Central memory CD8-positive, alpha-beta T cell (primary cell): Measurements from ENCODE around the gene STK17A.
"Not testable (repeated sequence)": the region's sequence is repeated elsewhere in the genome, so short reads cannot be mapped to it uniquely, and the experiment has no call there.

Experiments
- ATAC-seq: fragments of 150-1000 bp; cut with Tn5 transposase; replicated peaks from 2 replicates; pipeline ENCODE4 v1.10.0; 2022; ENCODE audit warnings: mild to moderate bottlenecking, moderate FRiP score, moderate number of reproducible peaks; ENCODE audit not compliant: poor library complexity, severe bottlenecking; ENCODE audit errors: extremely low read depth
- DNase-seq, 2 donors: peaks; one replicate each; pipeline ENCODE4 v3.0.0; 2021; ENCODE audit warnings: low spot score in 2 of 2
- H3K27ac Mint-ChIP-seq: one replicate; pipeline ENCODE4 v1.8.0; 2022; ENCODE audit warnings: low read depth, mild to moderate bottlenecking, moderate library complexity, mixed read lengths
- H3K27me3 Mint-ChIP-seq: one replicate; pipeline ENCODE4 v1.8.0; 2022; ENCODE audit warnings: mixed read lengths
- H3K36me3 Mint-ChIP-seq: one replicate; pipeline ENCODE4 v1.8.0; 2022; ENCODE audit warnings: mild to moderate bottlenecking, moderate library complexity, mixed read lengths; ENCODE audit not compliant: insufficient read depth
- H3K4me1 Mint-ChIP-seq: one replicate; pipeline ENCODE4 v1.8.0; 2022; ENCODE audit warnings: mixed read lengths
- H3K4me3 Mint-ChIP-seq: one replicate; pipeline ENCODE4 v1.8.0; 2022; ENCODE audit warnings: mild to moderate bottlenecking, moderate library complexity, mixed read lengths
- H3K9me3 Mint-ChIP-seq: one replicate; pipeline ENCODE4 v1.8.0; 2022; ENCODE audit warnings: mixed read lengths

STK17A gene

GRCh38 chr7:43590862-43591557 lies 8.1 kb downstream of the STK17A start:
- Mint-ChIP-seq H3K27me3 (no peaks in the 10 kb centered on the region), H3K36me3 (peaks cover 46% of the 10 kb centered on the region), H3K27ac (peak overlapping the region; percentile 78), H3K9me3 (no peaks in the 10 kb centered on the region), H3K4me3 (peak overlapping the region; percentile 59), H3K4me1 (peaks cover 86% of the 10 kb centered on the region)
- DNase-seq (no peak), ATAC-seq (no peak)

DNA sequence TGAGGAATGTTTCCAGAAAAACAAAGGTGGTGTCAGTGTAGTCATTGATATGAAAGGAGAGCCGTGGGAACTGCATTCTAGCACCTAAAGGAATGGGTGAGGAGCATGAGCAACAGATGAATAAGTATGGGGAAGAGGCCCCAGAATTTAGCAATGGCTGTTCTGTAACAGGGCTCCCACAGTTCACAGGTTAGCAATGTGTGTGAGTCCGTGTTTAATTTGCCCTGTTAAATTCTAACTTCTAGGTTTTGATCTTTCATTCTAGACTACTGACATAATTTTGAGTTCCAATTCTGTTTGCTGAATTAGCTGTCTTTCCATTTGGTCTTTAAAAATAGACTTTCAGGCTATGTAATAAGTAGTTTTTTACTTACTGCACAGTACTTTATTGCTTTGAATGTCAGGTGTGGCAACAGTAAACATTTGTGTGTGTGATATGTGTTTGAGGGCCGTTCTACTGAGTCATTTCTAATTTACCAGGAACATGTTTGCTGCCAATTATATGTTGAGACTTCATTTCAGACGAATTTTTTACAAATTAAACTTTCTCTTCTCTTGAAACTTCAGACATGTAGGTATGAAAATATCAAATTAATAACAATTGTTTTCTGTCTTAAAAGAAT lies 8.8 kb downstream of the STK17A start:
- Mint-ChIP-seq H3K27me3 (no peaks in the 10 kb centered on the region), H3K27ac (peak overlapping the region; percentile 78), H3K4me1 (peaks cover 85% of the 10 kb centered on the region), H3K9me3 (no peaks in the 10 kb centered on the region), H3K36me3 (peaks cover 48% of the 10 kb centered on the region), H3K4me3 (peak overlapping the region; percentile 59)
- DNase-seq (no peak), ATAC-seq (no peak)

DNA sequence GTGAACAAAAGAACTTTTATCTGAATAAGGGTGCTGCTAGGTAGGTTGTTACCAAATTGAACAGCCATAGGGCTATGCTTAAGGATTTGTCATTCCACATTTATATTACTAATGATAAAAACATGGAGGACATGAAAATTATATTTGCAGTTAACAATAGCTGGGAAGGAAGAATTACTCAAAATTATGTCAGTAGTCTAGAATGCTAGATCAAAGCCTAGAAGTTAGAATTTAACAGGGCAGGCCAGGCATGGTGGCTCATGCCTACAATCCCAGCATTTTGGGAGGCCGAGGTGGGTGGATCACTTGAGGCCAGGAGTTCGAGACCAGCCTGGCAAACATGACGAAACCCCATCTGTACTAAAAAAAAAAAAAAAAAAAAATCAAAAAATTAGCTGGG lies 9.4 kb downstream of the STK17A start:
- H3K9me3 Mint-ChIP-seq = no peaks in the 10 kb centered on the region
- H3K4me3 Mint-ChIP-seq = peak overlapping the region; percentile 59
- peaks cover 48% of the 10 kb centered on the region for H3K36me3 Mint-ChIP-seq
- DNase-seq = no peak
- peaks cover 86% of the 10 kb centered on the region for H3K4me1 Mint-ChIP-seq
- peak overlapping the region; percentile 78 for H3K27ac Mint-ChIP-seq
- ATAC-seq = no peak
- H3K27me3 Mint-ChIP-seq = no peaks in the 10 kb centered on the region

GRCh38 chr7:43593010-43593409 lies 10.1 kb downstream of the STK17A start:
- no peak for DNase-seq
- H3K27ac Mint-ChIP-seq = peak overlapping the region; percentile 97
- ATAC-seq = no peak
- no peaks in the 10 kb centered on the region for H3K9me3 Mint-ChIP-seq
- peak overlapping the region; percentile 59 for H3K4me3 Mint-ChIP-seq
- peaks cover 53% of the 10 kb centered on the region for H3K36me3 Mint-ChIP-seq
- no peaks in the 10 kb centered on the region for H3K27me3 Mint-ChIP-seq
- peaks cover 84% of the 10 kb centered on the region for H3K4me1 Mint-ChIP-seq

DNA sequence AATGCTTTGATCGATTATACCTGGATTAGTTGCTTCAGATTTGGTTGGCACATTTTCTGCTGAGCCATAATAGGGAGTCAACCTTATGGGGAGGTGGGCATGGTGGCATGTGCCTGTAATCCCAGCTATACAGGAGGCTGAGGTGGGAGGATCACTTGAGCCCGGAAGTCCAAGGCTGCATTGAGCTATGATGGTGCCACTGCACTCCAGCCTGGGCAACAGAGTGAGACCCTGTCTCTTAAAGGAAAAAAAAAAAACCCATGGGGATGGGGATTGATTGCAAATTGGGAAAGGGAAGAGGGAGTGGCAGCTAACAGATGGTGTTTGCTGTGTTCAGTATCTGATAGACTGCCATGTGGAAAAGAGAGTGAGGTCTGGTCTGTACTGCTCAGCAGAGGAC lies 11.1 kb downstream of the STK17A start:
- H3K27me3 Mint-ChIP-seq = no peaks in the 10 kb centered on the region
- peak overlapping the region; percentile 59 for H3K4me3 Mint-ChIP-seq
- peaks cover 74% of the 10 kb centered on the region for H3K4me1 Mint-ChIP-seq
- H3K9me3 Mint-ChIP-seq = no peaks in the 10 kb centered on the region
- peak overlapping the region; percentile 97 for H3K27ac Mint-ChIP-seq
- DNase-seq = no peak
- ATAC-seq = no peak
- H3K36me3 Mint-ChIP-seq = peaks cover 59% of the 10 kb centered on the region

DNA sequence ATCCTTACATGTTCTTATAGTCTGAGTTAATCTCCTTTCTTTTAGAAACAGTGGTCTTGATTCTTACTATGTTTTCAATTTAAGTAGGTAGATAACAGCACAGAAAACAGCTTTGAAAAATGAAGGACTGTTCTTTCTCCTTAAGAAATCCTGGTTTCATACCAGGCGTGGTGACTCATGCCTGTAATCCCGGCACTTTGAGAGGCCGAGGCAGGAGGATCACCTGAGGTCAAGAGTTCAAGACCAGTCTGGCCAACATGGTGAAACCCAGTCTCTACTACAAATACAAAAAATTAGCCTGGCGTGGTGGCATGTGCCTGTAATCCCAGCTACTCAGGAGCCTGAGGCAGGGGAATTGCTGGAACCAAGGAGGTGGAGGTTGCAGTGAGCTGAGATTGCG lies 13.5 kb downstream of the STK17A start:
- H3K27ac Mint-ChIP-seq = peak overlapping the region; percentile 97
- H3K4me1 Mint-ChIP-seq = peaks cover 61% of the 10 kb centered on the region
- H3K4me3 Mint-ChIP-seq = peak overlapping the region; percentile 20
- H3K36me3 Mint-ChIP-seq = peaks cover 62% of the 10 kb centered on the region
- not testable (repeated sequence) for DNase-seq, H3K9me3 Mint-ChIP-seq, H3K27me3 Mint-ChIP-seq, ATAC-seq

DNA sequence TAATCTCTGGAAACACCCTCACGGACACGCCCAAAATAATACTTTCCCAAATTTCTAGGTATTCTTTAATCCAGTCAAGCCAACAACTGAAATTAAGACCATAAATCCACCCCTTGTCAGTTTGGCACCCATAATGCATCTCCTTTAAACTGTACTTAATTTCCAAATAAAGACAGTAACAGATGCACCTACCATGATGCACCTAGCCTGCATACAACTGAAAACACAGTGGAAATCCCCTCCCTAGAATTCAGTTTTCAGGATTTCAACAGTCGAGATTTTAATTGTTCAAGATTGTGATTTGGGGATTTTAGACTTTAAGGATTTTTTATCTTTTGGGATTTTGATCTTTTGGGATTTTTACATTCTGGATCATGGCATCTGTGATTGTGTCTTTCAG lies 17.1 kb downstream of the STK17A start:
- Mint-ChIP-seq H3K4me3 (peak overlapping the region; percentile 54), H3K4me1 (peaks cover 37% of the 10 kb centered on the region), H3K27ac (peak overlapping the region; percentile 67), H3K27me3 (no peaks in the 10 kb centered on the region), H3K9me3 (no peaks in the 10 kb centered on the region), H3K36me3 (peaks cover 58% of the 10 kb centered on the region)
- ATAC-seq (no peak), DNase-seq (no peak)

- H3K9me3 Mint-ChIP-seq = no peaks in the 10 kb centered on the region
- no peak for DNase-seq
- H3K27me3 Mint-ChIP-seq = no peaks in the 10 kb centered on the region
- no peak overlapping the region for H3K4me3 Mint-ChIP-seq
- peaks cover 32% of the 10 kb centered on the region for H3K4me1 Mint-ChIP-seq
- peaks cover 53% of the 10 kb centered on the region for H3K36me3 Mint-ChIP-seq
- ATAC-seq = no peak
- H3K27ac Mint-ChIP-seq = no peak overlapping the region
These were observed 19.3 kb downstream of the STK17A start for GRCh38 chr7:43602256-43602655.

DNA sequence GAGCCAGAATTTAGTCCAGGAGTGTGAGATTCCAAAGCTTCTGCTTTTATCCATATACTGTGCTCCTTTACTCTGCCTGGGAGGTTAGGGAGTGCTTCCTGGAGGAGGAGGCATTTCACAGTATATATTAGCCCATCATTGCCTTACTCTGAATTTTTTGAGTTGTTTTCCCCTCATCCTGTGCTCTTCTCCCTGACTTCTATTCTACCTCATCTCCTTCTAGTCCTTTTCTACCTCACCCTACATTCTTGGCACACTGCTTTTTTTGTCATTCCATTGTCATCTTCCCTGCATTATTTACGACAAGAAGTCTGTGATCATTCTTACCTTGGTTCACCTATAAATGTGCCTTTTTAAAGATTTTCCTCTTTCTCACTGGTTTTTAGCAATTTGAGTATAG lies 21.3 kb downstream of the STK17A start:
- Mint-ChIP-seq H3K4me1 (peaks cover 44% of the 10 kb centered on the region), H3K36me3 (peaks cover 51% of the 10 kb centered on the region), H3K9me3 (no peaks in the 10 kb centered on the region), H3K4me3 (peak overlapping the region; percentile 50), H3K27ac (peak overlapping the region; percentile 79), H3K27me3 (no peaks in the 10 kb centered on the region)
- DNase-seq (no peak), ATAC-seq (no peak)

GRCh38 chr7:43609097-43609496 lies 26.2 kb downstream of the STK17A start:
- peak overlapping the region; percentile 87 for H3K27ac Mint-ChIP-seq
- ATAC-seq = no peak

DNA sequence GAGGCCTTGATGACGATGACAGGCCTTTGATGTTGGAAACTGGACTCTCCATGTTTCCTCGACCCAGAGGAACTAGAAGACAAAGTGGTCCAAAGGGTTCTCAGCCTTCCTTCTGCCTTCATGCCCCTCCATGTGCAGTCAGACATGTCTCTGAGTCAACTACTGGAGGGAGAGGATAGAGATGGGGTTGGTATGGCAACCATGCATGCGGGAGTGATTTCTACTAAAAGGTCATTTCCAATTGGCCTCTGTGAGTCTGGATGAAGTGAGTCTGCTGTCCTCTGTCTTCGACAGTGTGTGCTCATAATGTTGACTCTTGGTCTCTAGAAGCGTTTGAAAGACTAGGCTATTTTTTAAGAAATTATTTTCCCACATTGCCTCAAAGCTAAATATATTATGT lies 29.2 kb downstream of the STK17A start:
- Mint-ChIP-seq H3K4me1 (peaks cover 48% of the 10 kb centered on the region), H3K27me3 (no peaks in the 10 kb centered on the region), H3K27ac (peak overlapping the region; percentile 56), H3K4me3 (peak overlapping the region; percentile 37), H3K36me3 (peaks cover 75% of the 10 kb centered on the region), H3K9me3 (no peaks in the 10 kb centered on the region)
- no peak for ATAC-seq
- no peak for DNase-seq

More at GRCh38 chr7:43609097-43609496, 26.2 kb downstream of the STK17A start:
- Mint-ChIP-seq H3K4me3 (peak overlapping the region; percentile 25), H3K4me1 (peaks cover 64% of the 10 kb centered on the region), H3K9me3 (no peaks in the 10 kb centered on the region), H3K27me3 (no peaks in the 10 kb centered on the region), H3K36me3 (peaks cover 77% of the 10 kb centered on the region)
- no peak for DNase-seq

DNA sequence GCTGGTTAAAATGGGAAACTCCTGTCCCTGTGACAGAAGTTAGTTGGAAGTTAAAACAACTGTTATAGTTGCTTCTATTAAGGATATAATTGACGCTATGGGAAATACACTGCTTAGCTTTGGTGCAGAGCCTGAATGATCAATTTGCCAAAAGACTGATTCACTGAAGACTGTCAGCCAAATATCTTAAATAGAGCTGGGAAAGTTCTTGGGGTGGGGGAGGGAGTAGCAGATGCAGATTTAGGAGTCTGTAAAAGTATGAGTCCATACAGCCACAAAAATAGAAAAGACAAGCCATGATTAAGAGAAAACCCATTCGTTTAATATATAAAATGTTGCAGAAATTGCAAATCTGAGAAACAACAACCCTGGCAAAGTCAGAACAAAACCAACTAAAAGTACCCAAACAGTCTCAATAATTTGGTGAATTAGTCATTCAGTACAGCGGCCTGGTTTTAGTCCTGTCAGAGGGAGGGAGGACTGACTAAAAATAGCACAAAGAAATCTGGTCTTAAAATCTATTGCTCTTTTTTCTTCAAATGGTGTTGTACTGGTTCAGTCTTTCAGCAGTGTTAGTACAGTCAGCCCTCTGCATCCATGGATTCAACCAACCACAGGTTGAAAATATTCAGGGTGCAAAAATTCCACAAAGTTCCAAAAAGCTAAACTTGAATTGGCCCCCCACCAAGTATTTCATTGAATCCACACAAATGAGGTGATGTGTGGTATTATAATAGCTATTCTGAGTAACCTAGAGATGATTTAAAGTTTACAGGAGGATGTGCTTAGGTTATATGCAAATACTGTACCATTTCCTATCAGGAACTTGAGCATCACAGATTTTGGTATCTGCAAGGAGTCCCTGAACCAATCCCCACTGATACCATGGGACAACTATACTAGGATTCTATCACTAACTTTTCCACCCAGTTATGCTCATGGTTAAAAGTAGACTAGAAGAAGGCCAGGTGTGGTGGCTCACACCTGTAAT lies 30.0 kb downstream of the STK17A start:
- peaks cover 48% of the 10 kb centered on the region for H3K4me1 Mint-ChIP-seq
- no peaks in the 10 kb centered on the region for H3K9me3 Mint-ChIP-seq
- peak overlapping the region; percentile 56 for H3K27ac Mint-ChIP-seq
- peak; percentile 29 for ATAC-seq
- H3K36me3 Mint-ChIP-seq = peaks cover 70% of the 10 kb centered on the region
- peak overlapping the region; percentile 36 for H3K4me3 Mint-ChIP-seq
- H3K27me3 Mint-ChIP-seq = no peaks in the 10 kb centered on the region
- DNase-seq = no peak
